ENCODE data around the gene CRELD1. TPM values are rescaled to one million over a fixed set of nuclear protein-coding genes. Genes with fewer than 3 reads are reported as not detected.

CRELD1 gene
- total and polyA plus RNA-seq, 2 experiments from 2014 or later = 43.9 to 82.9 TPM

DNA sequence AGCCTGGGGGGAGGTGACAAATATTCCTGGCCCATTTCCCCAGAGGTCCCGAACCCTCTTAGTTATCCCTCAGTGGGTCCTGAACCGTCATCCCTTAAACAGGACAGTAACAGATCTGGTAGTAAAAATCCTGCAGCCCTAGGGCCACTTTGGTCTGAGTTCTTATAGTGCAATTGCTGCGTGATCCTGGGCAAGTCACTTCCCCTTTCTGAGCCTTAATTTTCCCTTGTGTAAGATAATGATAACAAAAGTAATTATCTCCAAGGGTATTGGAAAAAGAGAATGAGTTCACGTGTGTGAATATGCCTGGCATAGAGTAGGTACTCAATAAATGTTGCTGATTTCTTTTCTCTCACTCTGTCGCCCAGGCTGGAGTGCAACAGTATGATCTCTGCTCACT lies 46.2 kb upstream of the CRELD1 start:
- 97% methylated on average over 5 of the region's 5 CpGs for WGBS (ENCODE audit: low lambda C conversion rate, missing lambda C conversion rate)
- Histone ChIP-seq H3K27me3 (no peaks in the 10 kb centered on the region), H2AFZ (no peak overlapping the region), H3K4me2 (no peak overlapping the region), H3K27ac (no peak overlapping the region), H3K36me3 (replicated peaks; ENCODE audit: insufficient read depth, low read depth) (no peaks in the 10 kb centered on the region), H3K79me2 (peaks cover 20% of the 10 kb centered on the region), H4K20me1 (ENCODE audit: insufficient read depth, poor library complexity, severe bottlenecking) (no peaks in the 10 kb centered on the region), H3K9me2 (replicated peaks; ENCODE audit: insufficient read depth) (no peaks in the 10 kb centered on the region), H3K9me3 (ENCODE audit: low read depth) (no peaks in the 10 kb centered on the region), H3K4me3 (no peak overlapping the region), H3K4me1 (ENCODE audit: insufficient read depth) (peaks cover 22% of the 10 kb centered on the region)
- TF ChIP-seq EZH2phosphoT487 (IDR thresholded peaks at IDR 0.05; ENCODE audit: low read depth, severe bottlenecking, unreplicated experiment) = no peak
- TF ChIP-seq EZH2 (IDR thresholded peaks at IDR 0.05; ENCODE audit: borderline replicate concordance) = no peak
- TF ChIP-seq, protein P1, sequence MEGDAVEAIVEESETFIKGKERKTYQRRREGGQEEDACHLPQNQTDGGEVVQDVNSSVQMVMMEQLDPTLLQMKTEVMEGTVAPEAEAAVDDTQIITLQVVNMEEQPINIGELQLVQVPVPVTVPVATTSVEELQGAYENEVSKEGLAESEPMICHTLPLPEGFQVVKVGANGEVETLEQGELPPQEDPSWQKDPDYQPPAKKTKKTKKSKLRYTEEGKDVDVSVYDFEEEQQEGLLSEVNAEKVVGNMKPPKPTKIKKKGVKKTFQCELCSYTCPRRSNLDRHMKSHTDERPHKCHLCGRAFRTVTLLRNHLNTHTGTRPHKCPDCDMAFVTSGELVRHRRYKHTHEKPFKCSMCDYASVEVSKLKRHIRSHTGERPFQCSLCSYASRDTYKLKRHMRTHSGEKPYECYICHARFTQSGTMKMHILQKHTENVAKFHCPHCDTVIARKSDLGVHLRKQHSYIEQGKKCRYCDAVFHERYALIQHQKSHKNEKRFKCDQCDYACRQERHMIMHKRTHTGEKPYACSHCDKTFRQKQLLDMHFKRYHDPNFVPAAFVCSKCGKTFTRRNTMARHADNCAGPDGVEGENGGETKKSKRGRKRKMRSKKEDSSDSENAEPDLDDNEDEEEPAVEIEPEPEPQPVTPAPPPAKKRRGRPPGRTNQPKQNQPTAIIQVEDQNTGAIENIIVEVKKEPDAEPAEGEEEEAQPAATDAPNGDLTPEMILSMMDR (IDR thresholded peaks at IDR 0.05; ENCODE audit: poor library complexity) = no peak
- no peak for DNase-seq (ENCODE audit: low spot score)

DNA sequence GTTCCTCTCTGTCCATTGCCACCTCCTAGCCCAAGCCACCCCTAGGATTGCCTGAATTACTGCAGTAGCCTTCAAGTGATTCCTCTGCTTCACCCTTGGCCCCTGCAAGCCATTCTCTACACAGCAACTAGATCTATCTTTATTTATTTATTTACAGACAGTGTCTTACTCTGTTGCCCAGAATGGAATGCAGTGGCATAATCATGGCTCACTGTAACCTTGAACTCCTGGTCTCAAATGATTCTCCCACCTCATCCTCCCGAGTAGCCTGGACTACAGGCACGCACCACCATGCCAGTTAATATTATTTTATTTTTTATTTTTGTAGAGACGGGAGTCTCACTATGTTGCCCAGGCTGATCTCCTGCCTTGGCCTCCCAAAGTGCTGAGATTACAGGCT lies 45.1 kb upstream of the CRELD1 start:
- no peak for DNase-seq (ENCODE audit: low spot score)
- H3K4me1 ChIP-seq (ENCODE audit: insufficient read depth) = peaks cover 18% of the 10 kb centered on the region
- H3K27ac ChIP-seq = no peak overlapping the region
- TF ChIP-seq EZH2phosphoT487 (IDR thresholded peaks at IDR 0.05; ENCODE audit: low read depth, severe bottlenecking, unreplicated experiment) (no peak), EZH2 (IDR thresholded peaks at IDR 0.05; ENCODE audit: borderline replicate concordance) (no peak)
- TF ChIP-seq, protein P1 (IDR thresholded peaks at IDR 0.05; ENCODE audit: poor library complexity) = no peak
- H2AFZ ChIP-seq = no peak overlapping the region
- H3K79me2 ChIP-seq = peaks cover 31% of the 10 kb centered on the region
- no peaks in the 10 kb centered on the region for H3K9me2 ChIP-seq (replicated peaks; ENCODE audit: insufficient read depth)
- no peak overlapping the region for H3K4me3 ChIP-seq
- no peaks in the 10 kb centered on the region for H3K9me3 ChIP-seq (ENCODE audit: low read depth)
- H3K27me3 ChIP-seq = no peaks in the 10 kb centered on the region
- no peaks in the 10 kb centered on the region for H4K20me1 ChIP-seq (ENCODE audit: insufficient read depth, poor library complexity, severe bottlenecking)
- no peak overlapping the region for H3K4me2 ChIP-seq
- no peaks in the 10 kb centered on the region for H3K36me3 ChIP-seq (replicated peaks; ENCODE audit: insufficient read depth, low read depth)
- 93% methylated on average over 3 of the region's 3 CpGs for WGBS (ENCODE audit: low lambda C conversion rate, missing lambda C conversion rate)

DNA sequence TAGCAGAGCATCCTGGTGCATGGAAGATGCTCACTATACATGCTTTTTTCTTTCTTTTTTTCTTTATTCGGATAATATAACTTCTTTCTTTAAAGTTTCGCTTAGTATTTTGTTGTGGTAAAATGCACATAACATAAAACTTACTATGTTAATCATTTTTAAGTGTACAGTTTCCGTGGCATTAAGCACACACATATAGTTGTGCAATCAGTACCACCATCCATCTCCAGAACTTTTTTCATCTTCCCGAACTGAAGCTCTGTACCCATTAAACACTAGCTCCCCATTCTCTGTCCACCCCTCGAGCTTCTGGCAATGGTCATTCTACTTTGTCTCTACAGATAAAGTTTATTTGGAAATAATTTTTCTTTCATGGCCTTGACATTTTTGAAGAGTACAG lies 44.2 kb upstream of the CRELD1 start:
- Histone ChIP-seq H2AFZ (no peak overlapping the region), H3K4me2 (no peak overlapping the region), H3K9me3 (ENCODE audit: low read depth) (no peaks in the 10 kb centered on the region), H3K27me3 (no peaks in the 10 kb centered on the region), H3K36me3 (replicated peaks; ENCODE audit: insufficient read depth, low read depth) (no peaks in the 10 kb centered on the region), H4K20me1 (ENCODE audit: insufficient read depth, poor library complexity, severe bottlenecking) (no peaks in the 10 kb centered on the region), H3K4me3 (no peak overlapping the region), H3K79me2 (peaks cover 36% of the 10 kb centered on the region), H3K9me2 (replicated peaks; ENCODE audit: insufficient read depth) (no peaks in the 10 kb centered on the region), H3K27ac (peak overlapping the region; percentile 72), H3K4me1 (ENCODE audit: insufficient read depth) (peaks cover 11% of the 10 kb centered on the region)
- 83% methylated on average over 5 of the region's 5 CpGs for WGBS (ENCODE audit: low lambda C conversion rate, missing lambda C conversion rate)
- no peak for DNase-seq (ENCODE audit: low spot score)
- TF ChIP-seq, protein P1 (IDR thresholded peaks at IDR 0.05; ENCODE audit: poor library complexity) = no peak
- TF ChIP-seq EZH2 (IDR thresholded peaks at IDR 0.05; ENCODE audit: borderline replicate concordance) = no peak
- no peak for TF ChIP-seq EZH2phosphoT487 (IDR thresholded peaks at IDR 0.05; ENCODE audit: low read depth, severe bottlenecking, unreplicated experiment)

Data from hepatocyte (in vitro differentiated cells).